ENCODE results near the gene CAPZA1.
"Not testable (repeated sequence)": the region's sequence is repeated elsewhere in the genome, so short reads cannot be mapped to it uniquely, and the experiment has no call there.

CAPZA1 gene

DNA sequence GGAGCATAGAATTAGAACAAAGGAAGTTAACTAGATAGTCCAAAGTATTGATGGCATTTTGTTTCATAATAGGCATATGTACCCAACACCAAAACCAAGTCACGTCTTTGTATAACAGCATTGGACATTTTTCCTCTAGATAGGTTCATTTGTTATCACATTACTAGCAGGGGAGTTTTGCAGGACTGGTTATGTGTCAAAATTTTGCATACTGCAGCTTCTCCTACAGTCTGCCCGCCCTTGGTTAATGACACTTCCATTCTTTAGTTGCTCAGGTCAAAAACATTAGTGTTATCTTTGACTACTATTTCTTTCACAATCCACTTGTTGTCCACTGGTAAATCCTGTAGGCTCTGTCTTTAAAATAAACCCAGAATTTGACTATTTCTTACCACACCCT, 8.9 kb downstream of the CAPZA1 start:
- DNase-seq: no peak

DNA sequence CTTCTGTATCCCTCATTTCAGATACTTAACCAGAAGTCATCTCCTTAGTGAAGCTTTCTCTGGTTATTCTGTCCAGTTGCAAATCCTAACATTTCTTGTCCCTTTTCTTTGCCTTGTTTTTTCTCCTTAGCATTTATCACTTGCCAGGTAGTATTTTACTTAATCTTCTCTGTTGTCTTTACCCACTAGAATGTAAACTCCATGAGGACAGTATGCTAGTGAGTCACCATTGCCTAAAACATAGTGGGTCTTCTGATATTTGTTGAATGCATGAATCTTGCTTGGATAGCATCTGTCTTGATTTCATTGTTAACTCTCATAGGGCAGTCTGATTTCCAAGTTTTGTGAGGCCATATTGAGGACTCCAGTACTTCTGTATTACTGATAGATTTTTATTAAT, 9.6 kb downstream of the CAPZA1 start:
- no peak for DNase-seq

DNA sequence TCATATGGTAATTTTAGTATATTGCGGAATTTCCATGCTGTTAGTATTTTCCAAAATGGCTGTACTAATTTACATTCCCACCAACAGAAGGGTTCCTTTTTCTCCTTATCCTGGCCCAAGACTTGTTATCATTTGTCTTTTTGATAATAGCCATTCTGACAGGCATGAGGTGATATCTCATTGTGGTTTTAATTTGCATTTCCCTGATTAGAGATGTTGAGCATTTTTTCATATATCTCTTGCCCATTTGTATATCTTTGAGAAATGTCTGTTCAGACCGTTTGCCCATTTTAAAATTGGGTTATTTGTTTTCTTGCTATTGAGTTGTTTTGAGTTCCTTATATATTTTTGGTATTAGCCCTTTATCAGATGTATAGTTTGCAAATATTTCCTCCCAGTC, 14.0 kb downstream of the CAPZA1 start:
- DNase-seq: no peak

DNA sequence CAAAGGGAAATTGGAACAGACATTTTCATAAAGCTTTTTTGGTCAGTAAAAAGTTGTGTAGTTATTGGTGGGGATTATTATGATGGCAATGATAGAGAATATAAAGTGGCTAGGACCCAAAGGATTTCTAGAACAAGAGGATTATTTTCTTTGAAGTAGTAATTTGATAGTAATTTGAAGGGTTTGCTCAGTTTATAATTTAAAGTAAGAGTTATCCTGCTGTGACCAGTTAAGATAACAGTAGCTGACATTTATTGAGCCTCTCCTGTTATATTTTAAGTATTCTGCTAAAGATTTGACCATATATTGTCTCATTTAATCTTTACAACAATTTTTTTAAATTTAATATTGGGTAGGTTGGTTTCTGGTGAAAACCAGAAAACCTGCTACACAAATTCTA, 14.7 kb downstream of the CAPZA1 start:
- DNase-seq: no peak

DNA sequence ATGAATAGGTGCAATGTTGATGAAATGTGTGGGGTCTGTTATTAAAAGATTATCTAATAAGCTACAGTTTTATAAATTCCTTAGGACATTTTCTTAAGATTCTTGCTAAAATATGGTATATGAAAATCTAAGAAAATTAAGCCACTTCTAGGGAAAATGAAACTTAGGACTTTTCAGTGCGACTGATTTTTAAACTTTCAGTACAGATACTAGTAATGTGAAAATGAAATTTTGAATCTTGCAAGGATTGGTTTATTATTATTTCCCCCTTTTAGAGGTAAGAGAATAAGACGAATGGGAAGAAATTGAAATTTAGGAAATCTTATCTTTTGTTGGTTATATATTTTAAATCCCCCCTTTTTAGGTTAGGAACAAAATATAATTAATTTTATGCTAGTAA, 16.4 kb downstream of the CAPZA1 start:
- DNase-seq: no peak

DNA sequence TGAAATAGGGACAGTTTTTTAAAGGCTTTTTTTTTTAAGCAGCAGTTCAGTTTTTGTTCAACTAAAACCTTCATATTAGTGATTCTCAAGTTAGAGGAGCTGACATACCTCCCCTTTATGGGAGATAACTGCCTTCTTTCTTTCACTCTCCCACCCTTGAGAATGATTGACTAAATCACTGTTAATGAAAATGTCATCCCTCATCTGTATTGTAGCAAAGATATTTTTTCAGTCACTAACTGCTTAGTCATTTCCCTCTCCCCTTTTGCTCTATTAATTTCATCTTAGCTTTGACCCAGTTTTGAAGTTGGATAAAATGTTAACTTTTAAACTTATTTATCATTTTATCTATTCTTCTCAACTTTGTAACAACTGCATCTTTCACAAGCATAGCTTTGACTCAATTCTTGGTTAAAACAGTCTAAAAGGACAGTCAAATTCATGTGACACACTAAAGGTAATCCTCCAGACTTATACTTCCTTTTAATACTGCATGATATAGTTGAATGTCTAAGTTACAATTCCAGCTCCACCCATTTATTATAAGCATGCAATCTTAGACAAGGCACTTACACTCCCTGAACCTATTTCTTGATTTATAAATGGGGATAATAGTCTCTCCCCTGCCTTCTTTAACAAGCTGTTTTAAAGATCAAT, 17.1 kb downstream of the CAPZA1 start:
- no peak for DNase-seq

DNA sequence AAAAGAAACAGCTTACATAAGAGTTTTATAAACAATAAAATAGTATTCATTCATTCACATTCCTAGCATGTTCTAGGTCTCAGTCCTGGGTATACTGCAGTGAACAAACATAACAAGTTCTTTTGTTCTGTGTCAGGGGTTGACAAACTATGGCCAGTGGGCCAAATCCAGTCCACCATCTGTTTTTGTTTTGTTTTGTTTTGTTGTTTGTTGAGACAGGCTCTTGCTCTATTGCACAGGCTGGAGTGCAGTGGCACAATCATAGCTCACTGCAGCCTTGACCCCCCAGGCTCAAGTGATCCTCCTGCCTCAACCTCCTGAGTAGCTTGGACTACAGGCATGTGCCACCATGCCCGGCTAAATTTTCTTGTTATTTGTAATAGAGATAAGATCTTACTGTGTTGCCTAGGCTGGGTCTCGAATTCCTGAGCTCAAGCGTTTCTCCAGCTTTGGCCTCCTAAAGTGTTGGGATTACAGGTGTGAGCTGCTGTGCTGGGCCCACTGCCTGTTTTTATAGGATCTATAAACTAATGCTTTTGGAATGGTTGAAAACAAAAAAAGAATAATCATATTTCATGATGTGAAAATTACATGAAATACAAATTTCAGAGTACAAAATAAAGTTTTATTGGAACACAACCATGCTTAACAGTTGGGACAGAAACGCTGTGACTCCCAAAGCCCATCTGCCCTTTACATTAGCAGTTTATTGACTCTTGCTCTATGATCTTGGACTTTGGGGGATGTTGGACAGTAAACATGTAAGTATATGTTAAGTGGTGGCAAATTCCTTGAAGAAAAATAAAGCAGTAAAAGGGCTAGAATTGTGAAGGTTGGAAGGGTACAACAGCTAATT, 17.9 kb downstream of the CAPZA1 start:
- DNase-seq: no peak

DNA sequence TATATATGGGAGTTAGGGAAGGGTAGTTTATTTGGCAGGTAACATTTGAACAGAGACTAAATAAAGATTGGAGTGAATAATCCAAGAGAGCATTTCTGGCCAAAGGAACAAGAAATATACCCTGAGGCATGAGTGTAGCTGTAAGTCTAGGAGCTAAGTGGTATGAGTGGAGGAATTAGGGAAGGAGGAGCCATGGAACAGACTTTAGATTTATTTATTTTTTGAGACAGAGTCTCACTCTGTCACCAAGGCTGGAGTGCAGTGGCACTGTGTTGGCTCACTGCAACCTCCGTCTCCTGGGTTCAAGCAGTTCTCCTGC, 18.4 kb downstream of the CAPZA1 start:
- no peak for DNase-seq

DNA sequence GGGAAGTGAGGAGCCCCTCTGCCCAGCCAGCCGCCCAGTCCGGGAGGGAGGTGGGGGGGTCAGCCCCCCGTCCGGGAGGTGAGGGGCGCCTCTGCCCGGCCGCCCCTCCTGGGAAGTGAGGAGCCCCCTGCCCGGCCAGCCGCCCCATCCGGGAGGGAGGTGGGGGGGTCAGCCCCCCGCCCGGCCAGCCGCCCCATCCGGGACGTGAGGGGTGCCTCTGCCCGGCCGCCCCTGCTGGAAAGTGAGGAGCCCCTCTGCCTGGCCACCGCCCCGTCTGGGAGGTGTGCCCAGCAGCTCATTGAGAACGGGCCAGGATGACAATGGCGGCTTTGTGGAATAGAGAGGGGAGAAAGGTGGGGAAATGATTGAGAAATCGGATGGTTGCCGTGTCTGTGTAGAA, 20.8 kb downstream of the CAPZA1 start:
- DNase-seq: not testable (repeated sequence)

DNA sequence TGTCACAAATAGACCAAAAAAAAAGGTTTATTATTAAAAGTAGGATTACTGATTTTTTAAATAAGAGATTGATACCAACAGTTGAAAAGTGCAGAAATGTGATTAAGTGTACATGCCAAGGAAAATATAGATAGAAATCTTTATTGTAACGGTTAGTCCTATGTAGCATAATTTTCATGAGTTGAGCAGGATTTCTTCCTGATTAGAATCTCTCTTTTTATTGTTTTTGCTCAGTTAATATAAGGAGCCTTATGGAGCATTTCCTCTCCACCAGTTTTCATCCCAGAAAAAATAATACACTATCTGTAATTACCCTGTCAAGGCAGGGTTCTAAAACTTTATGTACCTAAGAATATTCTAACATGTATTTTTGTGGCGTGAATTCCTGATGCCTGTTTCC, 23.4 kb downstream of the CAPZA1 start:
- DNase-seq: no peak

DNA sequence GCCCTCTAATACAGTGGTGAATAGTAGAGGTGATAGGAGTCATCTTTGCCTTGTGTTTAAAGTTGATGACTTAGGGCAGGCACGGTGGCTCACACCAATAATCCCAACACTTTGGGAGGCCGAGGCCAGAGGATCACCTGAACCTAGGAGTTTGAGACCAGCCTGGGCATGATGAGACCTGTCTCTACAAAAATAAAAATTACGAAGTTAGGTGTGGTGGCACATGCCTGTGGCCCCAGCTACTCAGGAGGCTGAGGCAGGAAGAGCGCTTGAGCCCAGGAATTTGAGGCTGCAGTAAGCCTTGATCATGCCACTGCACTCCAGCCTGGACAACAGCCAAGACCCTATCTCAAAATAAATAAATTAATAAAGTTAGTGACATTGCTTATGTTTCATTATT, 26.6 kb downstream of the CAPZA1 start:
- no peak for DNase-seq

DNA sequence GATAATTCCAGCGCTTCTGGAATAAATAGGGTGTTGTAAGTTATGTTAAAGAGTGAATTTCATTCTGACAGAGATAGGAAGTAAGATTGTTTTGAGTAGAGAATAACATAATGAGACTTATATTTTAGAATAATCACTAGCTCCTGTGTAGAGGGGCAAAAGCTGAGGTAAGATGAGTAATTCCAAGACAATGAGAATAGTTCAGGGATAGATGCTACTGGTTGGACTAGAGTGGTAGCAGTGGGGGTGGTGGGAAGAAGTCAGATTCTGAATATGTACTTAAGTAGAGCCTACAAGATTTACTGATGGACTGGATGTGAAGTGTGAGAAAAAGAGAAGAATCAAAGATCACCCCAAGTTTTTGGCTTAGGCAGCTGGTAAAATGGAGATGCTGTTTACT, 31.6 kb downstream of the CAPZA1 start:
- no peak for DNase-seq

DNA sequence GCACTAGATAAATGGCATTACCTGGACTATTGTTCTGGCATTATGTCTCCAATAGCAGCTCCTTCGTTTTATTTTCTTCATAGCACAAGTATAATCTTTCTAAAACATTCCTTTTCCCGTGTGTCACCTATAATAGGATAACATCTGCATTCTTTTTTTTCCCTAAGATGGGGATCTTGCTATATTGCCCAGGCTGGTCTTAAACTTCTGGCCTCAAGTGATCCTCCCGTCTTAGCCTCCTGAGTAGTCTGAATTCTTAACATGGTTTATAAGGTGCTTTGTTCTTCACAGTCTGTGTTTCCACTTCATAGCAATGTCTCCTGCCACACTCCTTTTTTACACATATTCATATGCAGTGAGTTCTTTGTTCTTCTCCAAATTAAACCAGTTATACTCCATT, 46.2 kb downstream of the CAPZA1 start:
- no peak for DNase-seq

DNA sequence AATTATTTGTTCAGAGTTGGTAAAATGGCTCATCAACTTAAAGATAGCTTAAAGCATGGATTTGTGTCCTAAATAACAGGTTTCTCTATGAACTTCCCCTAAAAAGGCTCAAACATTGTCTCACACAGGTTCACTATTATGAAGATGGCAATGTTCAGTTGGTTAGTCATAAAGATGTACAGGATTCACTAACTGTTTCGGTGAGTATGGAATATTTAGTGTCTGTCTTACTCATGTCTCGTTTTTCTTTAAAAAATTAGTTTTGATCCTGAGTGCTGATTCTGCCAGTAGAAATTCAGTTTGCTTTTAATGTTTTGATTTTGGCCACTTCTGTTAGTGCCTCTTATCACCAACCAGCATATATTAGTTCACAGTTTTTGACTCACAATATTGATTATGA, 47.3 kb downstream of the CAPZA1 start:
- no peak for DNase-seq

DNA sequence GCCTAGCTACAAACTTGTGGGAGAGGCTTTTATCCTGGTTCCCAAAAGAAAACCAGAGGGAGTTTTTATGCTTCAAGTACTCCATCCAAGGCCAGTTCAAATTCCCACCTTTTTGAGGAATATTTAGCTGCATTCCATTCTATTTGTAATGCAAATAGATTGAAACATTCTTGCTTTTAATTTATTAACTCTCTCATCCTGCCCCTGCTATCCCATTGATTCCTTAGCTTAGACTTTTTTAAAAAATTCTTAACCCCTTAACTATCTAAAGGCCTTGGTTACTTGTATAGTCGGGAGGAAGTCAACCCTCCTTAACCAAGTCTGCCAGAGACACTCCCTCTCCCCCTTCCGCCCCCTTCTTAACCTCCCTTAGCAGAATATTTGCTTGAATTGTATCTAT, 52.4 kb downstream of the CAPZA1 start:
- DNase-seq: no peak

DNA sequence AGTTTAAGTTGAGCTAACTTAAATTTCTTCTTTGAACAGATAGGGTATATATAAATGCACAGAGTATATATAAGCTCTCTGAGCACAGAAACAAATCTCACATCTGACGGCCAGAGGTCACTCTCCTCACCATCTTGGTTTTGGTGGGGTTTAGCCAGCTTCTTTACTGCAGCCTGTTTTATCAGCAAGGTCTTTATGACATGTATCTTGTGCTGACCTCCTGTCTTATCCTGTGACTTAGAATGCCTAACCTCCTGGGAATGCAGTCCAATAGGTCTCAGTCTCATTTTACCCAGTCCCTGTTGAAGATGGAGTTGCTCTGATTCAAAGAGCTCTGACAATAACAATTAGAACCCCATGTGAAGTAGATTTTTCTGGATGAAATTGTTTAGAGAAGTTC, 53.2 kb downstream of the CAPZA1 start:
- no peak for DNase-seq

DNA sequence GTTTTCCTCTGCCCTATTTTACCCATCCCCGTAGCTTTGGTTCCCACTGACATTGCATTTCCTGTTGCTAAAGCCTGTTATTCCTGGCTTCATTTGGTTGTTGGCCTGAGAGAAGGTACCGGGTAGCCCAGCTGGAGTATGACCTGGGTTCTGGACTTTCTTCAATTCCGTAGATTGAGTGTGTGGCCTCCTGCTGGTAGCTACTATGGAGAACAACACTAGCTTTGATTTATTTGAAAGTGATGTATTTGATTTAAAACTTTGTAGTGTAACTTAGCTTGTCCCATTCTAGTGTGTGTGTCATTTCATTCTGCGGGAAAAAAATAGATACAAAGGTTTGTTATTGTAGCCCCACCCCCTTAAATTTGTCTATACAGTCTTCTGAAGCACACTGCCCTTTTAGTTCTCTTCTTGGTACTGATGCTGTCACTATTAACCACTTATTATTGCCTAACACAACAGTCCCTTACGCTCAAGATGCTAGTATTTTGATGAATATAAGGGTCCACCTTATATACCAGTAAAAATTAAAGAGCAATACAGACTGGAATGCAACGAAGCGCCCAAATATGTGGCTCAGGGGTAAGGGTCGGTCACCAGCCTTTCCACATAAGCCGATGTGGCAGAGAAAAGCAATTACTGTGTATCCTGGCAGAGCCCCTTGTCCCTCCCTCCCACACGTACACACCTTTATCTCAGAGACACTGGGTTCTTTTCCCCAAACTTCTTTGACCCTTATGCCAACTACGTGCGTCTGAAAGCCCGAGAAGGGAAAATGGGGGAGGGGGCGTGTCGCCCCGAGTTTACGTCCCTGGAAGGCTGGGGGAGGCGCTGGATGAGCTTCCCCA, 54.2 kb downstream of the CAPZA1 start:
- no peak for DNase-seq

DNA sequence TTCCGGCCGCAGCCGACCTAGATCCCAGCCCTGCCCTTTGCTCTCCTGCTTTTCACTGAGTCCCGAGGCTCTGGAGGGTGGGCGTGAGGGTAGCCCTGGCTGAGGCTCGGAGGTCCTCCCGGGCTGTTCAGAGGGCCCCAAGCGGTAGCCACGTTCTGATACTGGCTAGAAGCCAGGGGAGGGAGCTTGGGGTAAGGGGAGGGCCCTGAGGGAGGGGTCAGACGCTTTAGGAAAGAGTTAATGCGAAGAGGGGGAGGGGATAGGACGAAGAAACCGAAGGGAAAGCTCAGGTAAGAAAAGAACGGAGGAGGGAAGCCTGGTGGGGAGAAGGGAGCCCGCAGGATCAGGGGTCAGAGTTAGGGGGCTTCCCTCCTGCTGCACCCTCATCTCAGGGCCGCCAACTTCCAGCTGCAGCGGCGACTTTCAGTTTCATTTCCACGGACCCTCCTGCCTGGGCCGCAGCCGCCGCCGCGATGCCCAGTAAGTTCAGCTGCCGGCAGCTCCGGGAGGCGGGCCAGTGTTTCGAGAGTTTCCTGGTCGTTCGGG, 54.9 kb downstream of the CAPZA1 start, which contains the start of gene MOV10:
Gene MOV10 (plus strand): TSS at position 220 of the 546 bp plus-strand sequence. CDS start 254 bp downstream, at position 474.
- peak; percentile 67 for DNase-seq

DNA sequence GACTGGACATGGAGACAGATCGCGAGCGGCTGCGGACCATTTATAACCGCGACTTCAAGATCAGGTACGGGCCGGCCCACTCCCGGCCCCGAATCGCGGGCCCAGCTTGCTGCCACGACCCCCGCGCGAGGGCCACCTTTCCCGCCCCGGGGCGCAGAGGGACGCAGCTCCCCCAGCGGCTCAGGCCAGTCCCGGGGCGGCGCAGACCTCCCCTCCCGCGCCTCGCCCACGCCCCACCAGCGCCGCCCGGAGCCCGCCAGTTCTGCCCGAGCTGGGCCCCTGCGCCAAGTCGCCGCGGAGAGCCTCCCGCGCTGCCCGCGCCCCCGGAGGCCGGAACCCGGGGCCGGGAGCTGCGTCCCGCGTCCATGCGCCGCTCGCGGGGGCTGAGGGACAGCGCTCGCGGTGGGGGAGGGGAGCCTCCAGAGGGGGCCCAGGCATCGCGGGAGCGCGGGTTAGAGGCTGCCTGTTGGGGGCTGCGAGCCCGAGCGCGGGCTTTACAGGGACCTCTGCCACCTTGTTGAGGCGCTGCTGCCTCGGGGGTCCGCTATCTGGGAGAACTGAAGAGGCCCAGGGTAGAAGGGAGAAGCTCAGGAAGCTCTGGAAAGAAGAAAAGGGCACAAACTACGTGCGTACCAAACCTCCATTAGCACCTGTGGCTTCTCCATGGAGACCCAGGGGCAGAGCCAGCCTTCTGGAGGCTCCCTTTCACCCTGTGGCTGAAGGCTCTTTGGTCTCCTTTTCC, 55.5 kb downstream of the CAPZA1 start:
- peak; percentile 63 for DNase-seq

DNA sequence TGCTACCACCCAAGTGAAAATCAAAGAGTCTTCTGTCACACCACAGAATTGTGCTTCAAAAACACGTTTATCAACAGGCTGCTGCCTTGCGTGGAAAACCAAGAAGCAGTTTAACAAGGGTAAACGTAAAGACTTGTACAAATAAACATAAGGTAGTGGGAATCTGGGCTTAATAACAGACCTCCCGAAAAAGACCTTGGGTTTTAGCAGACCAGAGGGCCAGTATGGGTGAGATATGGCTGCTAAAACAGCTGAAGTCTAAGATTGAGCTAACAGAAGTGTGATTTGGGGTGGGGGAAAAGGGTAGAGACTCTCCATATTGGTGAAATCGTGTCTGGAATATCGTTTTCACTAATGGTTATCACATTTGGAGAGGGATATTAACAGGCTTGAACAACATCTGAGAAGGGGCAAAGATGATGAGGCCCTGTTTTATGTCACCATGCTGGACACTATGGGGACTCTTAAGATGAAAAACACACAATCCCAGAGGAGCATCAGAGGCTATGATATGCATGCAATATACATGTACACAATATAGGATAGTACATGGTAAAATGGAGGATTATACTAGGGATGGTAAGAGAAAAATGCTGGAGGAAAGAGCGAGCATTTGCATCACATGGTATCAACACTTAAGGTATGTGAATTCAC, 56.2 kb downstream of the CAPZA1 start:
- DNase-seq: no peak

DNA sequence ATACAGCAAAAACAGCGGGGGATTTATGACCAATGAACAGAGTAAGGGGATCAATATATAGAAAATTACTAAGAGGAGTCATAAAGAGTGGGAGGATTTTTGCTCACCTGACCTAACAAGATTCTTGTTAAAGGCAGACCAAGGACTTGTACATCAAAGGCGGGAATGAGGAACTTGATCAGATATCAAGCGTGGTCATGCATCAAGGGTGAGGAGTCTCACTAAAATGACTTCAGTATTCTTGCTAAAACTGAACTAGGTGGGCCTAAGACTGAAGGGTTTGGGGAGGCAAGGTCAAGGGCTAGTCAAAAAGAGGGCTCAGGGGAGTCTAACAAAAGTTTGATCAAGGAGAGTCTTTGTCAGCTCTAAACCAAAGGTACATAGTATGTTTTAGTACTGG, 56.9 kb downstream of the CAPZA1 start:
- no peak for DNase-seq

DNA sequence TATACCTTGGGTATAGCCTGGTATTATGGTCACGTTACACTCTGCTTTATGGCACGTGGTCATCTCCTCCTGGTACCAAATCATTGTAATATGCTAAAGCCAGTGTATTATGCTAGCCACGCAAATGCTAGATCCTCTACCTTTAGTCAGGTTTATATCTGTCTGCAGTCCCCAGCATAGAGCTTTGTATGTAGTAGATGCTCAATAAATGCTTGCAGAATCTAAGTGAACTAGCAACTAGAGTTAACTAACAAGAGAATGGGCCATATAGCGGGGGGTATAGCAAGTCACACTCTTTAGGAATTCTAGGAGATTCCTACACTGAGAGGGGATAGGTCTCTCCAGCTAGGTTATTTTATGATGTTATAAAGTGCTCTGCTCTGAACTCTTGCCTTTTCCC, 57.9 kb downstream of the CAPZA1 start:
- no peak for DNase-seq

Measured in NCI-H345 (cell line).